HG03095 (cell line): Measurements from ENCODE around the gene HSD3B7.
"Not testable (repeated sequence)": the region's sequence is repeated elsewhere in the genome, so short reads cannot be mapped to it uniquely, and the experiment has no call there.

Source experiments
- ATAC-seq: cut with Tn5 transposase; IDR thresholded peaks from one replicate; pipeline ENCODE4 v1.9.1; 2021; ENCODE audit warnings: moderate library complexity; ENCODE audit not compliant: unreplicated experiment

Gene HSD3B7

DNA sequence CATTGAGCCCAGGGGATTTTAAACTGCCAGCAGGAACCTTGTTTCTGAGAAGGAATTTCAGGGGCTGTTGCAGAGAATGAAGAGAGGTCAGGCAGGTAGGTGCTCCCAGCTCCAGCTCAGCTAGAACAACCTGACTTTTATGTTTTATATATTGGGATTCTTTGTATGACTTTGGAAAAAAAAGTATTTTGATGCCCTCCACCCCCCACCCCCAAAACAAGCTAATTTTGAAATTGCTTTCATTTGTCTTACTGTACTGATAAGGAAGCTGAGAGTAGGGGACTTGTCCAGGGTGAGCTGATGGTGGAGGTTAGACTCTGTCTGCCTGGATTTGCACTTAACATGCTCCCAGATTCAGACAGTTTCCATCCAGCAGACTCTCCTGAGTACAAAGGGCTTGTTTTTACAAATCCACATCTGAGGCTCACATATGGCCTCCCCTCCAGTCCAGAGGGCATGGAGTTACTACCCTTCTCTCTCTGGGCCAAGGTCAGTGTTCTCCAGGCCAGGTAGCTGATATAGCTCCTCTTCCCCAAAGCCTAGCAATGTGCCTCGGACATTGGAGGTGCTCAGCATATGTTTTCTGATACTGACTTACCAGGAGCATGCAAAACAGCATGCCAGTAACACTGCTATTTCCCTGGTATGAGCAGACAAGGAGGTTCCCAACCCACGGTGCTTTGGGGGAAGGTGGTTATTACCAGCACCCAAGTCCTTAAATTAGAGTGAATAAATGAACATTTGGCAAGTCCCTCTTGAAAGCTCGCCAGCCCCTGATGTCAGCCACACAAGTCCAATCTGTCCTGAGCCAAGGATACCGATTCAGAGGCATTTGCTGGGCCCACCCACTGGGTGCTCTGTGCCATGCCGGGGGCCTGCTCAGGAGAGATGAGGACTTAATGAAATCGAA lies 14.1 kb downstream of the HSD3B7 start:
- ATAC-seq = no peak

DNA sequence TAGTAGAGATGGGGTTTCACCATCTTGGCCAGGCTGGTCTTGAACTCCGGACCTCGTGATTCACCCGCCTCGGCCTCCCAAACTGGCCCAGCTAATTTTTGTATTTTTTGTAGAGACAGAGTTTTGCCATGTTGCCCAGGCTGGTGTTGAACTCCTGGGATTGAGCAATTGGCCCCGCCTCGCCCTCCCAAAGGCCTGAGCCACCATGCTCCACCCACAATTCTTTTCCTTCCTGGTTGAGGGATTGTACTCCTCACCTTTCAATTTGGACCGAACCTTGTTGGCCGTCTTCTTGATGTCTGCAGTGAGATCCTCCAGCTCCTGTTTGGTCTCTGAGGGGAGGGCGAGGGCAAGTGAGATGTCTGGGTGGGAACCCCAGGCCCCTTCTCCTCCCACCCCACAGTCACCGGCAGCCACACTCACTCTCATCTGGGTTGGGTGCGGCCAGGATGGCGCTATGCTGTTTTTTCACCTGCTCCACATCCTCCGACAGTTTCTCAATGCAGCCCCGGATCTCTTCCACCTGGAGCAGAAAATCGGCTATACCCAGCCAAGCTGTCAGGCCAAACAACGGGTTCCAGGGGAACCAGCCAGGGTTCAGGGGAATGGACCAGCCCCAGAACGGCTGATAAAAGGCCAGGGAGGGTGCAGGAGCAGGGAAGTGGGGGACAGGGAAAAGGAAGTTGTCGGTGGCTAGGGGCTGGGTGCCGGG lies 15.8 kb downstream of the HSD3B7 start:
- ATAC-seq = no peak

DNA sequence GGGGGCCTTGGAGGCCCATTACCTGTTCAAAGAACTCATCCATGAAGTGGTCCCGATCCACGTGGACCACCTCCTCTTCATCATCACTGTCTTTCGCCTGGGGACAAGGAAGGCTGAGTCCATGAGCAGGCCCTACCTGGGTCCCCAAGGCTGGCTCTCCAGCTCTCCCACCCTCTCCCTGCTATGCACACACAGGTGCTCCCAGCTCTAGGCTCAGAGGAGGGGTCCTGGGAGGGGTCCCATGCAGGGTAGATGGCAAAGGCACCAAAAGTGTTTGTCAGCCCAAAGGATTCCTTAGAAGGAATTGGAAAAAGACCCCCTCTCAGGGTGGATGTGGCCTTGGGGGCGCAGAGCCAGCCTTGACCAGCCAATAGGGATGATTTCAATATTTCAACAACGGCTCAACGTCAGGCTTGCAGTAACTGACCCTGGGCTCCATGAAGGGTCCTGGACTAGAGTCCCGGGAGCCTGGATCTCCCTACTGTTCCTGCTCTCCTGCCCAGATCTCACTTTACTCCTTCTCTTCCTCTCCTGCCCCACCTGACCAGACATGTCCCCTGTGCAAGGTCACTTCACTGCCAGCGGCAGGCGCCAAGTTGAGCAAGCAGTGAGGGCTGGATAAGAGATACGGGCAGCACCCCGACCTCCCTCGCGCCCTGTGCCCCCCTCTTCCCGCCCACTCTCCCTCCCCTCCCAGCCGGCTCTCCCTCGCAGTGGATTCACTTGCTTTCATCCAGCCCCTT lies 16.7 kb downstream of the HSD3B7 start:
- ATAC-seq = no peak

DNA sequence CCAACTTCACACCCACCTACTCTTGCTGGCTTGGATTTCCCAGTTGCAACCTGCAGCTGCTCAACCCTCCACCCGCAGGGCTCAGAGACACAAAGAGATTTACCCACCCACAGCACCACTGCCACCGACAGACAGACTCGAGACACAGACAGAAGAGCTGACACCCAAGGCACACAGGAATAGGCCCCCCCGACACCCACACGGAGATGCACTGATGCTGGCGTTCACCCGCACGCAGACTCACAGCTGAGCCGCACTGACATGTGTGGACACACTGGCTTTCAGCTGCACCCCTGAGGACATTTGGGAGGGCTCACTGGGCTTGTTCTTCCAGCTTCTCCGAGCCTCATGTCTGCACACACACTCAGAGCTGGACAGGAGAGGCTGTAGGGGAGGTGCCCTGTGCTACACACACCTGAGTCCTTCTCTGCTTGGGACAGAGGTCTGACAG lies 17.3 kb downstream of the HSD3B7 start:
- no peak for ATAC-seq

GRCh38 chr16:31002862-31003341 lies 17.9 kb downstream of the HSD3B7 start:
- ATAC-seq = no peak

DNA sequence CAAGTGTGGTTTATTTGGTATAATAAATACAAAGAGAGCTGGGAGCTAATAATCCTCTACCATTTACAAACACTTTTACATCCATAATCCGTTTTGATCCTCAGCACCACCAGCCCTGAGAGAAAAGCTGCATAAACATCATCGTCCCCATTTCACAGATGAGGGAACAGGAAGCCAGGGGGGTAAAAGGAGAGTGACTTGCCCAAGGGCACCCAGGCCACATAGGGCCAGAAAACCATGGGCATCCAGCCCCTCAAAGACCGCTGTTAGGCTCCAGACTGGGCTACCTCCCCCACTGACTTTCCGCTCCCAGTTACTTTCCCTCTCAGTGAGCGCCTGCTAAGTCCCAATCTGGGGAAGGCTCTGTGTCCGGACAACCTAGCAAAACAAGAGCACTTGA lies 18.7 kb downstream of the HSD3B7 start:
- ATAC-seq = no peak

DNA sequence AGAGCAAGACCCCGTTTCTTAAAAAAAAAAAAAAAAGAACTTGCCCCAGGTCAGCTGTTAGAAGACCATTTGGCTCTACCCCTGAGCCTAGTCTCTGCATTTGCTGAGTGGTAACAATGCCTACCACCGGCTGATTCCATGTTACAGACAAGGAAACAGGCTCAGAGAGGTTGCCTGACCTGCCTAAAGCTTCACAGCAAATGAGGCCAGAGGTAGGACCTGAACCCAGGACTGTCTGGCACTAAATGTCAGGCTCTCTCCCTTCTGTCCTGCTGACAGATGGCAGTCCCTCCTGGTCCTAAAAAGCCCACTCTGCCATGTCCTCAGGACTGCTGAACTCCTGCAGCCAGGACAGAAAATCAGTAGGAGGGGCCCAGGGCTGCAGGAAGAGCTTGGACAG lies 19.7 kb downstream of the HSD3B7 start:
- no peak for ATAC-seq

DNA sequence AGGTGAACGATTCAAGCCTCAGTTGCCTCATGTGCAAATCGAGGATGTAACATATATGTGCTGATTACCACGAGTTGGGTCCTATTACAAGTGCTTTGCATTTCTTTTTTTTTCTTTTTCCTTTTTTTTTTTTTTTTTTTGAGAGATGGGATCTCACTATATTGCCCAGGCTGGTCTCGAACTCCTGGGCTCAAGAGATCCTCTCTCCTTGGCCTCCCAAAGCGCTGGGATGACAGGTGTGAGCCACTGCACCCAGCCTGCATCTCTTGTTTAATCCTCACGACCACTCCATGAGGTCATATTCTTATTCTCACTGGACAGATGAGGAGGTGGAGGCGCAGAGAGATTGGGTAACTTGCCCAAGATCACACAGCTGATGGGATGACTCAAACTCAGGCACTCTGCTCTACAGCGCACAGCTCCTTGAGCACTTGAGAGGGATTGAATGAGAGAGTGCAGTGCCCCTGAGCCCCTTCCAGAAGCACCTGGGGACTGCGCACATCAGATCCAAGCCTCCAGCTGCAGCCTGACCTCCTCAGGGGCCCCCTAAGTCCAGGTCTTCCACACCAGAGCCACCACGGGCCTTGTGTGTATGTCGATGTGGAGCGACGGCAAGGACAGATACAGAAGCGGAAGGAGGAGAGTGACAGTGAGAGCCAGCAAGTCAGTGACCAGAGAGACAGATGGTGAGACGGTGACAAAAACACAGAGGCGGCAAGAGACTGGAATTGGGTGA lies 20.5 kb downstream of the HSD3B7 start:
- ATAC-seq = no peak

DNA sequence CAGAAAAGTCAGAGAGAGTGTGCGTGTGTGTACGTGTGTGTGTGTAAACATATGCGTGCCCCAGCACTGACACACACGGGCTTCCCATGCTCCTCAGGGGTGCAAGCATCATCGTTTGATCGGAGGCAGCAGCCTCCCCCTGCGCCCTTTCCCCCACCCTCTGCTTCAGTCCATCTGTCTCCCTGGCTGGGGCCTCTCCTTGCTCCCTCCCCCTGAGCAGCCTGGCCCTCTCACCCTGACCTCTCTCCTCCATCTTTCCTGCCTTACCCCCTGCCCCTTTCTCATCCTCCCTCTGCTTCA lies 21.0 kb downstream of the HSD3B7 start:
- ATAC-seq = no peak

- no peak for ATAC-seq
Observed at GRCh38 chr16:31006589-31006988, 21.6 kb downstream of the HSD3B7 start.

DNA sequence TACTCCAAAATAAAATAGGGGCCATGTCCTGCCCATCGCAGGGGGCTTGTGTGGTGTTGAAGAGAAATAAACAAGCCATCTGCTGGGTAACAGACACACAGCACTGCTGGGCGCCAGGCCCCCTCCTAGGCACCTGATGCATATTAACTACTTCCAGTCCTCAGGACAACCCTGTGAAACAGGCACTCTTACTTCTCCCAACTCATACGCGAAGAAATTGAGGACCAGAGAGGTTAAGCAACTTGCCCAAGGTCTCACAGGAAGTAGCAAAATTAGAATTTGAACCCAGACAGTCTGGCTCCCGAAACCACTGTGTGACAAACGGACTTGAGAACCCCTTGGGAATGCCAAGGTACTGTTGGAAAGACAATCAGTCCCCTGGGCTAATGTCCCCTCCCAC lies 22.7 kb downstream of the HSD3B7 start:
- ATAC-seq = no peak

- ATAC-seq = no peak
Observed at GRCh38 chr16:31008149-31008548, 23.1 kb downstream of the HSD3B7 start.

- no peak for ATAC-seq
Observed at GRCh38 chr16:31008551-31008950, 23.5 kb downstream of the HSD3B7 start.

DNA sequence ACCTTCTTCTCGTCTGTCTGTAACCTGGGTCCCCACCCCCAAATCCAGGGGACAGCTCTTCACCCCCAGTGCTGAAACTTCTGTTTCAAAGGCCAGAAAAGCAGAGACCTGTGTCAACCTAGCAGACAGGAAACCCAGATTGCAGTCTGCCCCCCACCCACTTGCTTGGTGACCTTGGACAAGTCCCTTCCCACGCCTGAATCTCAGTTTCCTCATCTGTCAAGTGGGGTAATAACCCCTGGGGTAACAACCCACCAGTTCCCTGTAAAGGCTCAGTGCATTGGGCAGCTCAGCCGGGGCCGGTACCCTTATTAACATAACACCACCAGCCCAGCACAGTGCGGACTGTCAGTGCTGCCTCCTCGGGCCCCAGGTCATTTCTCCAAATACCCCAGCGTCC lies 24.1 kb downstream of the HSD3B7 start:
- no peak for ATAC-seq

- ATAC-seq = no peak
Observed at GRCh38 chr16:31009894-31010584, 25.0 kb downstream of the HSD3B7 start.

- no peak for ATAC-seq
Observed at GRCh38 chr16:31010585-31011325, 25.7 kb downstream of the HSD3B7 start, which contains the start of gene STX1B. TSS of gene STX1B (minus strand) at chr16:31010638. CDS start at chr16:31010396, 242 bp downstream.

- not testable (repeated sequence) for ATAC-seq
Observed at GRCh38 chr16:31011815-31012214, 26.8 kb downstream of the HSD3B7 start.

DNA sequence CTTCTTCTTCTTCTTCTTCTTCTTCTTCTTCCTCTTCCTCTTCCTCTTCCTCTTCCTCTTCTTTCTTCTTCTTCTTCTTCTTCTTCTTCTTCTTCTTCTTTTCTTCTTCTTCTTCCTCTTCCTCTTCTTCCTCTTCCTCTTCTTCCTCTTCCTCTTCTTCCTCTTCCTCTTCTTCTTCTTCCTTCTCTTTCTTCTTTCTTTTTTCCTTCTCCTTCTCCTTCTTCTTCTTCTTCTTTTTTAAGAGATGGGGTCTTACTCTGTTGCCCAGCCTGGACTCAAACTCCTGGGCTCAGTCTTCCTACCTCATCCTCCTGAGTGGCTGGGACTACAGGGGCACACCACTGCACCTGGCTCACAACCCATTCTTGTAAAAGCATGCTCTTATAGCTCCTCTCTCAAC lies 28.3 kb downstream of the HSD3B7 start:
- ATAC-seq = not testable (repeated sequence)

DNA sequence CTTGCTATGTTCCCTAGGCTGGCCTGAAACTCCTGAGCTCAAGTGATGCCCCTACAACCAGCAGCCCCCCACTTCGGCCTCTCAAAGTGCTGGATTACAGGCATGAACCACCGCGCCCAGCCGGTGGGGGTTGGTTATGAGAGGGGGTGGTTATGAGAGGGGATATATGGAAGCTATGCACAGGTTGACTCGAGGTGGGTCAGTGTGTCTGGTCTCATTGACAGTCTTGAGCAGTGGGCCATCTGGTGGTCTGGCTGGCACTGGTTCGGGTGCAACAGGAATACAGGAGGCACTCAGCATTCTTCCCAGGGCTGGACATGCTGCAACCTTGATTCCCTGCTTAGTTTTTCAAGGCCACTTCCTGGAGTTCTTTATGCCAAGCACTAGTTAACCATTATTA lies 31.0 kb downstream of the HSD3B7 start:
- no peak for ATAC-seq
